ENCODE measurements around the gene CD27. TPM values are rescaled to one million over a fixed set of nuclear protein-coding genes. Genes with fewer than 3 reads are reported as not detected.

The CD27 gene
- total and polyA plus RNA-seq, 2 of the 13 experiments (the other 11 are each of a cell fraction or from before 2014, with no cell fraction given), result 0.12 TPM; not detected in 1

GRCh38 chr12:6423267-6424007, 21.3 kb upstream of the CD27 start (continued):
- TF ChIP-seq, protein P1, sequence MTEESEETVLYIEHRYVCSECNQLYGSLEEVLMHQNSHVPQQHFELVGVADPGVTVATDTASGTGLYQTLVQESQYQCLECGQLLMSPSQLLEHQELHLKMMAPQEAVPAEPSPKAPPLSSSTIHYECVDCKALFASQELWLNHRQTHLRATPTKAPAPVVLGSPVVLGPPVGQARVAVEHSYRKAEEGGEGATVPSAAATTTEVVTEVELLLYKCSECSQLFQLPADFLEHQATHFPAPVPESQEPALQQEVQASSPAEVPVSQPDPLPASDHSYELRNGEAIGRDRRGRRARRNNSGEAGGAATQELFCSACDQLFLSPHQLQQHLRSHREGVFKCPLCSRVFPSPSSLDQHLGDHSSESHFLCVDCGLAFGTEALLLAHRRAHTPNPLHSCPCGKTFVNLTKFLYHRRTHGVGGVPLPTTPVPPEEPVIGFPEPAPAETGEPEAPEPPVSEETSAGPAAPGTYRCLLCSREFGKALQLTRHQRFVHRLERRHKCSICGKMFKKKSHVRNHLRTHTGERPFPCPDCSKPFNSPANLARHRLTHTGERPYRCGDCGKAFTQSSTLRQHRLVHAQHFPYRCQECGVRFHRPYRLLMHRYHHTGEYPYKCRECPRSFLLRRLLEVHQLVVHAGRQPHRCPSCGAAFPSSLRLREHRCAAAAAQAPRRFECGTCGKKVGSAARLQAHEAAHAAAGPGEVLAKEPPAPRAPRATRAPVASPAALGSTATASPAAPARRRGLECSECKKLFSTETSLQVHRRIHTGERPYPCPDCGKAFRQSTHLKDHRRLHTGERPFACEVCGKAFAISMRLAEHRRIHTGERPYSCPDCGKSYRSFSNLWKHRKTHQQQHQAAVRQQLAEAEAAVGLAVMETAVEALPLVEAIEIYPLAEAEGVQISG (CRISPR knock-in tag; IDR thresholded peaks at IDR 0.05), result peak; percentile 44; the same call in 1 of the 2 replicates
- TF ChIP-seq ZFY (CRISPR knock-in tag; IDR thresholded peaks at IDR 0.05) (no peak), NR2F6 (IDR thresholded peaks at IDR 0.05) (no peak), NR2F6 (CRISPR knock-in tag; IDR thresholded peaks at IDR 0.05) (0 out of 2 replicates have a peak, but pooled peaks have one; percentile 10), ZNF891 (CRISPR knock-in tag; IDR thresholded peaks at IDR 0.05) (no peak), ZMAT3 (CRISPR knock-in tag; conservative IDR thresholded peaks at IDR 0.05) (peak; percentile 42; the same call in 1 of the 2 replicates), ZNF737 (CRISPR knock-in tag; IDR thresholded peaks at IDR 0.05; ENCODE audit: borderline replicate concordance) (no peak), TFDP1 (CRISPR knock-in tag; IDR thresholded peaks at IDR 0.05; ENCODE audit: borderline replicate concordance) (peak; percentile 79; the same call in 1 of the 2 replicates)
- TF ChIP-seq, protein P2, sequence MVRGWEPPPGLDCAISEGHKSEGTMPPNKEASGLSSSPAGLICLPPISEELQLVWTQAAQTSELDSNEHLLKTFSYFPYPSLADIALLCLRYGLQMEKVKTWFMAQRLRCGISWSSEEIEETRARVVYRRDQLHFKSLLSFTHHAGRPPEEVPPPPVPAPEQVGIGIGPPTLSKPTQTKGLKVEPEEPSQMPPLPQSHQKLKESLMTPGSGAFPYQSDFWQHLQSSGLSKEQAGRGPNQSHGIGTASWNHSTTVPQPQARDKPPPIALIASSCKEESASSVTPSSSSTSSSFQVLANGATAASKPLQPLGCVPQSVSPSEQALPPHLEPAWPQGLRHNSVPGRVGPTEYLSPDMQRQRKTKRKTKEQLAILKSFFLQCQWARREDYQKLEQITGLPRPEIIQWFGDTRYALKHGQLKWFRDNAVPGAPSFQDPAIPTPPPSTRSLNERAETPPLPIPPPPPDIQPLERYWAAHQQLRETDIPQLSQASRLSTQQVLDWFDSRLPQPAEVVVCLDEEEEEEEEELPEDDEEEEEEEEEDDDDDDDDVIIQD (CRISPR knock-in tag; IDR thresholded peaks at IDR 0.05; ENCODE audit: low read depth), result no peak
- TF ChIP-seq, protein P3, sequence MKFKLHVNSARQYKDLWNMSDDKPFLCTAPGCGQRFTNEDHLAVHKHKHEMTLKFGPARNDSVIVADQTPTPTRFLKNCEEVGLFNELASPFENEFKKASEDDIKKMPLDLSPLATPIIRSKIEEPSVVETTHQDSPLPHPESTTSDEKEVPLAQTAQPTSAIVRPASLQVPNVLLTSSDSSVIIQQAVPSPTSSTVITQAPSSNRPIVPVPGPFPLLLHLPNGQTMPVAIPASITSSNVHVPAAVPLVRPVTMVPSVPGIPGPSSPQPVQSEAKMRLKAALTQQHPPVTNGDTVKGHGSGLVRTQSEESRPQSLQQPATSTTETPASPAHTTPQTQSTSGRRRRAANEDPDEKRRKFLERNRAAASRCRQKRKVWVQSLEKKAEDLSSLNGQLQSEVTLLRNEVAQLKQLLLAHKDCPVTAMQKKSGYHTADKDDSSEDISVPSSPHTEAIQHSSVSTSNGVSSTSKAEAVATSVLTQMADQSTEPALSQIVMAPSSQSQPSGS (CRISPR knock-in tag; IDR thresholded peaks at IDR 0.05), result peak; percentile 63; the same call in 1 of the 2 replicates
